ENCODE measurements around the gene TCF3. TPM values are rescaled to one million over a fixed set of nuclear protein-coding genes. Genes with fewer than 3 reads are reported as not detected.

Gene TCF3
- total RNA-seq, 2 donors from 2014 or later: 91.5 to 332 TPM

DNA sequence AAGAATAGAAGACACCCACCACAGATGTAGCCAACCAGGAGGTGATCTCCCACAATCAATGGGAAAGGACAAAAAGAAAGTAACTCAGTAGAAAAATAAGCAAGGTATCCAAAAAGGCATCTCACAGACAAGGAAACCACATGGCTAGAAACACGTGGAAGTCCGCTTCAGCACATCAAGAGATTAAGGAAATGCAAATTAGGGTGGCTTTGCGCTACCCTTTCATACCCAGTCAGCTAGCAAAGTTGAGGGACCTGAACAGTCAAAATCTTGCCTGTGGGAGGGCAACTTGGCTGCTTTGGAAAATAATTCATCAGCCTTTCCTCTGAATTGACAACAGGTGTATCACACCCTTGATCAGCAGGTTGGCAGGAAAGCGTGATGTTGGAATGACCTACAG is 35.5 kb downstream of the TCF3 start:
- no peak for DNase-seq (ENCODE audit: low spot score)
- WGBS: 71% methylated on average over 4 of the region's 4 CpGs
- no peaks in the 10 kb centered on the region for H3K9me3 ChIP-seq
- TF ChIP-seq POLR2AphosphoS5 (IDR thresholded peaks at IDR 0.05) (no peak), POLR2A (IDR thresholded peaks at IDR 0.05) (no peak)
- TF ChIP-seq, protein P1, sequence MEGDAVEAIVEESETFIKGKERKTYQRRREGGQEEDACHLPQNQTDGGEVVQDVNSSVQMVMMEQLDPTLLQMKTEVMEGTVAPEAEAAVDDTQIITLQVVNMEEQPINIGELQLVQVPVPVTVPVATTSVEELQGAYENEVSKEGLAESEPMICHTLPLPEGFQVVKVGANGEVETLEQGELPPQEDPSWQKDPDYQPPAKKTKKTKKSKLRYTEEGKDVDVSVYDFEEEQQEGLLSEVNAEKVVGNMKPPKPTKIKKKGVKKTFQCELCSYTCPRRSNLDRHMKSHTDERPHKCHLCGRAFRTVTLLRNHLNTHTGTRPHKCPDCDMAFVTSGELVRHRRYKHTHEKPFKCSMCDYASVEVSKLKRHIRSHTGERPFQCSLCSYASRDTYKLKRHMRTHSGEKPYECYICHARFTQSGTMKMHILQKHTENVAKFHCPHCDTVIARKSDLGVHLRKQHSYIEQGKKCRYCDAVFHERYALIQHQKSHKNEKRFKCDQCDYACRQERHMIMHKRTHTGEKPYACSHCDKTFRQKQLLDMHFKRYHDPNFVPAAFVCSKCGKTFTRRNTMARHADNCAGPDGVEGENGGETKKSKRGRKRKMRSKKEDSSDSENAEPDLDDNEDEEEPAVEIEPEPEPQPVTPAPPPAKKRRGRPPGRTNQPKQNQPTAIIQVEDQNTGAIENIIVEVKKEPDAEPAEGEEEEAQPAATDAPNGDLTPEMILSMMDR (IDR thresholded peaks at IDR 0.05): no peak
- H3K36me3 ChIP-seq: peaks cover 4 to 17% of the 10 kb centered on the region in 2 donors
- H3K4me1 ChIP-seq (replicated peaks): no peaks in the 10 kb centered on the region
- H3K4me3 ChIP-seq: no peak overlapping the region
- intact Hi-C loops (cut with DNase I): no loop called here
- H3K27ac ChIP-seq: no peak overlapping the region
- H3K27me3 ChIP-seq (replicated peaks; ENCODE audit: insufficient read depth): no peaks in the 10 kb centered on the region

DNA sequence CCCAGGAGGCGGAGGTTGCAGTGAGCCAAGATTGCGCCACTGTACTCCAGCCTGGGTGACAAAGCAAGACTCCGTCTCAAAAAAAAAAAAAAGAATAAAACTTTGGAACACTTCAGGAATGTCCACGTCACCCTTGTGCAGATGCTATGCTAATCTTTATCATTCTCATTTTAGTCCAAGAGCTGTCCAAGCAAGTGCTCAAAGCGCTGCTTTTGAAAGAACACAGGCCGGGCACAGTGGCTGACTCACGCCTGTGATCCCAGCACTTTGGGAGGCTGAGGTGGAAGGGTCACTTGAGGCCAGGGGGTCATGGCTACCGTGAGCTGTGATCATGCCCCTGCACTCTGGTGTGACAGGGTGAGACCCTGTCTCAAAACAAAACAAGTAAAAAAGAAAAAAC is 36.0 kb downstream of the TCF3 start:
- no peak overlapping the region for H3K27ac ChIP-seq
- no peaks in the 10 kb centered on the region for H3K27me3 ChIP-seq (replicated peaks; ENCODE audit: insufficient read depth)
- H3K4me1 ChIP-seq (replicated peaks): no peaks in the 10 kb centered on the region
- H3K9me3 ChIP-seq: no peaks in the 10 kb centered on the region
- DNase-seq (ENCODE audit: low spot score): no peak
- intact Hi-C loops (cut with DNase I): no loop called here
- 79% methylated on average over 8 of the region's 8 CpGs for WGBS
- peaks cover 4 to 17% of the 10 kb centered on the region in 2 donors for H3K36me3 ChIP-seq
- H3K4me3 ChIP-seq: no peak overlapping the region
- TF ChIP-seq, protein P1 (IDR thresholded peaks at IDR 0.05): no peak
- TF ChIP-seq POLR2A (IDR thresholded peaks at IDR 0.05) (no peak), POLR2AphosphoS5 (IDR thresholded peaks at IDR 0.05) (no peak)

DNA sequence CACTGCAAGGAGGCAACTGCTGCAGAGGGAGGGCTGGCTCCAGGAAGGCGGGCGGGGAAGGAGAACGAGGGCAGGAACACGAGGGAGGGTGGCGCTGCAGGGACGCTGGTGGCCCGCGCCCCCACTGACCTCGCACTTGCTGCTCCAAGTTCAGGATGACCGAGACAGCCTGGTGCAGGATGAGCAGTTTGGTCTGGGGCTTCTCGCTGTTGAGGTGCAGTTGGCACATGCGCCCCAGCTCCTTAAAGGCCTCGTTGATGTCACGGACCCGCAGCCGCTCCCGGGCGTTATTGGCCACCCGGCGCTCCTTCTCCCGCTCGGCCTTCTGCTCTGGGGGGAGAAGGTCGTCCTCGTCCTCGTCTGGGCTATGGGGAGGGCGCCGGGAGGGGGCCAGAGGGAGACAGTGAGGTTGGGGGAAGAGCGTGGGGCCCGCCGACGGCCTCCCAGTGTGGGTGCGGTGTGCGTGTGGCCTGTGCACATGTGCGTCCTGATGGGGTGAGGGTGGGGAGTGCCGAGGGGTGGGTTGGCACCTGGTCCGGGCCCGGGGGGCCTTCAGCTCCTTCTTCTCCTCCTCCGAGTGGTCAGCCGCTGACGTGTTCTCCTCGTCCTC is 37.2 kb downstream of the TCF3 start:
- 92% methylated on average over 41 of the region's 41 CpGs for WGBS
- H3K27ac ChIP-seq: no peak overlapping the region
- intact Hi-C loops (cut with DNase I): no loop called here
- H3K9me3 ChIP-seq: no peaks in the 10 kb centered on the region
- H3K36me3 ChIP-seq: peaks cover 4 to 17% of the 10 kb centered on the region in 2 donors
- TF ChIP-seq POLR2AphosphoS5 (IDR thresholded peaks at IDR 0.05) (no peak), POLR2A (IDR thresholded peaks at IDR 0.05) (no peak)
- TF ChIP-seq, protein P1 (IDR thresholded peaks at IDR 0.05): no peak
- DNase-seq (ENCODE audit: low spot score): no peak
- no peaks in the 10 kb centered on the region for H3K27me3 ChIP-seq (replicated peaks; ENCODE audit: insufficient read depth)
- no peak overlapping the region for H3K4me3 ChIP-seq
- no peaks in the 10 kb centered on the region for H3K4me1 ChIP-seq (replicated peaks)

DNA sequence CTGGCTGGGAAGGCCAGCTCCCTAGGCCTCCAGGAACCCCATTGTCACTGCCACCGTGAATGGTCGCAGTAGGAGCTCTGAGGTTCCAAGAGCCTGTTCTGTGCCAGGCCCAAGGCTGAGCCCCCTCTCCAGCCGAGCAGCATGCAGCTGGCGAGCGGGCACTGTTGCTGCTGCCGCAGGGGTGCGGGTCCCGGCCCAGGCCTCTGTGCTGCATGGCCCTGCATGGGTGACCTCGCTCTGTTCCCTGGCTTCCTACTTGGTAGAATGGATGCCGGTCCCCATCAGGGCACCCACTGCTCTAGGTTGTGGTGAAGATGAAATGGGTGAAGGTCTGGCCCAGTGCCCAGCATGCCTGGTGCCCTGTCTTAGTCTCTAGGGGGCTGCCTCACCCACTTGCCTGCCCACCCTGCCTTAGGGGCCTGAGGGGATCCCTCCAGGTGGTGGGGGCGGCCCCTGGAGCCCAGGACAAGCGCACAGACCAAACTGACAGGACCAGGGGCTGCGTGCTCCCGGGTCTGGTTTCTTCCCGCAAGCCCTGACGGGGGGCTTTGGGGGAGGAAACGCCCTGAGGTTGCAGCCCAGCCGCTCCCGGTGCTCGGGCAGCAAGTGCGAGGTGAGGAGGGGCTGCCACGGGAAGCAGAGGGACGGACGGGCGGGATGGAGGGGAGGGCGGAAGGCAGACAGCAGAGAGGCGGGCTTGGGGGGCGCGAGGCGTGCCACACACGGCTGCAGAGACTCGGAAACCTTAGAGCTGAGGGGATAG is 38.4 kb downstream of the TCF3 start:
- Histone ChIP-seq H3K4me1 (replicated peaks) (no peaks in the 10 kb centered on the region), H3K27ac (no peak overlapping the region), H3K27me3 (replicated peaks; ENCODE audit: insufficient read depth) (no peaks in the 10 kb centered on the region), H3K36me3 (peaks cover 4 to 8% of the 10 kb centered on the region in 2 donors), H3K9me3 (no peaks in the 10 kb centered on the region), H3K4me3 (no peak overlapping the region)
- WGBS: 89% methylated on average over 32 of the region's 32 CpGs
- TF ChIP-seq POLR2AphosphoS5 (IDR thresholded peaks at IDR 0.05) (no peak), POLR2A (IDR thresholded peaks at IDR 0.05) (no peak)
- TF ChIP-seq, protein P1 (IDR thresholded peaks at IDR 0.05): no peak
- intact Hi-C loops (cut with DNase I): no loop called here
- DNase-seq (ENCODE audit: low spot score): no peak

DNA sequence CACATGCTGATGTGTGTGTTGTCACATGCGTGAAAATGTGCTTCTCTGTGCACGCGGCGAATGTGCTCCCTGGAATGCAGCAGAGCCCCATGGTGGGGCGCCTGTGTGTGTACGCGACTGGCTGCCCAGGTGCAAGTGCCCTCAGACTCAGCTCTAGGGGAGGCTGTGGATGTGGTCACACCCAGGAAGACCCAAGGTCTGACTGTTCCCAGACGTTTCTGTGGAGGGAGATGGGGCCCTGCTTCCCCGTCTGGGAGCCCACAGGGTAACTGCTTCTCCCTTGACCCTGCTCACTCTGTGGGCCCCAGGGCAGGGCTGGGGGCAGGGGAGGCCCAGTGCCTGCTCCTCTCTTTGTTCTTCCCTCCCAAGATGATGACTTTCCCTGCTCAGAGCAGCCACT is 39.3 kb downstream of the TCF3 start:
- H3K9me3 ChIP-seq: no peaks in the 10 kb centered on the region
- no peak for DNase-seq (ENCODE audit: low spot score)
- H3K4me3 ChIP-seq: no peak overlapping the region
- no peak for TF ChIP-seq POLR2A (IDR thresholded peaks at IDR 0.05)
- TF ChIP-seq, protein P1 (IDR thresholded peaks at IDR 0.05): no peak
- no peak for TF ChIP-seq POLR2AphosphoS5 (IDR thresholded peaks at IDR 0.05)
- WGBS: 79% methylated on average over 9 of the region's 9 CpGs
- H3K36me3 ChIP-seq: peaks cover 4 to 6% of the 10 kb centered on the region in 2 donors
- no peaks in the 10 kb centered on the region for H3K4me1 ChIP-seq (replicated peaks)
- no peak overlapping the region for H3K27ac ChIP-seq
- H3K27me3 ChIP-seq (replicated peaks; ENCODE audit: insufficient read depth): no peaks in the 10 kb centered on the region
- intact Hi-C loops (cut with DNase I): no loop called here
